H54 (cell line): Measurements from ENCODE around the gene TRIM29.

Source experiments
- DNase-seq: peaks from one replicate; pipeline ENCODE4 v3.0.0; 2011; ENCODE audit warnings: low spot score, mixed read lengths; ENCODE audit not compliant: insufficient read length
- FAIRE-seq: peaks from 3 replicates; lab custom pipeline; 2011; peaks lifted over from hg19 to GRCh38; lab: Jason Lieb, UNC
- POLR2A ChIP-seq: IDR thresholded peaks from 2 replicates; pipeline ENCODE4 v1.6.1; 2011; ENCODE audit warnings: low read depth, mild to moderate bottlenecking, low read length

TRIM29 gene

GRCh38 chr11:120179057-120179672, 41.3 kb upstream of the TRIM29 start:
- FAIRE-seq = no peak
- DNase-seq = no peak
- TF ChIP-seq POLR2A = no peak

DNA sequence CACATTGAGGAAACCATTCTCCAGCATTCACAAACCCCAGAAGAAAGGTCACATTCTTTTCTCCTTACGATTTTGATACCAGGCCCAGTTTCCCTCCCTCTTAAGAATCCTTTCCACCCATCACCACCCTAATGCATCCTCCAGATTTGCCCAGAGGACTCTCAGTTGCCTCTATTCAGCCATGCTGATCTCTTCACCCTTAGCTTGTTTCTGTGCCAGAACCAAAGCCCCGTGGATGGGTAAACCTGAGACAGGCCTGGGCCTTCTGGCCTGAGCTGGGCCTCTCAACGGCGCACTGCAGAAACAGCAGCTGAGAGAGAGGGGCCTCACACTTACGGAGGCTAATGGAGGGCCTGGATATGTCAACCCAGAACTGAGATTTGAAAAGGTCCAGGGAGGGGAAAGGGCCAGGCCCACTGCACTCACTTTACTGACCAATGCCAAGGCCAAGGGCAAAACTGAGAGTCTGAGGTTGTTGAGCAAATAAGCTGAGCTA, 40.7 kb upstream of the TRIM29 start:
- DNase-seq = no peak

DNA sequence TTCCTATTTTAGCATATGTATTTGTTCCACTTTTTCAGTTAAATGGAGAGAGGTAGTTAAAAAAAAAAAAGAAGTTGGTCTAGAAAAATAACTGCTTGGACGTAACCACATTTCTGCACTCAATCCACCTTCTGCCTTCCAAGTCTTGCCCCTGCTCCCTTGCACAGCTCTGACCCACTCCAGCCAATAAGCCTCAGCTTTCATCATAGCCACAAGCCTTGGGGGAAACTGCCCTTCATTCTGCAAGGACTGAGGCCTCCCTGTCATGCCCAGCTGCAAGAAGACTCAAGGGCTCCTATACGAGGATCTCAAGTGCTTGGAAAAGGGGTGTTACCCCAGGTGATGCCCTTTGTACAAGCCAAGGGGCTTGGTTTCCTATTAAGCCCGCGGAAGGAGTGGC, 37.0 kb upstream of the TRIM29 start:
- FAIRE-seq (no peak), DNase-seq (no peak)
- TF ChIP-seq POLR2A = no peak

More for the DNA sequence above, 40.7 kb upstream of the TRIM29 start:
- TF ChIP-seq POLR2A = no peak
- no peak for FAIRE-seq

- no peak for DNase-seq
- FAIRE-seq = no peak
- no peak for TF ChIP-seq POLR2A
Observed at GRCh38 chr11:120173807-120174206, 35.9 kb upstream of the TRIM29 start.

- FAIRE-seq = no peak
- DNase-seq = no peak
- TF ChIP-seq POLR2A = no peak
Observed at GRCh38 chr11:120173019-120173705, 35.2 kb upstream of the TRIM29 start.

GRCh38 chr11:120172054-120172911, 34.4 kb upstream of the TRIM29 start:
- DNase-seq = peak; percentile 66
- no peak for TF ChIP-seq POLR2A
- peak; percentile 79 for FAIRE-seq

DNA sequence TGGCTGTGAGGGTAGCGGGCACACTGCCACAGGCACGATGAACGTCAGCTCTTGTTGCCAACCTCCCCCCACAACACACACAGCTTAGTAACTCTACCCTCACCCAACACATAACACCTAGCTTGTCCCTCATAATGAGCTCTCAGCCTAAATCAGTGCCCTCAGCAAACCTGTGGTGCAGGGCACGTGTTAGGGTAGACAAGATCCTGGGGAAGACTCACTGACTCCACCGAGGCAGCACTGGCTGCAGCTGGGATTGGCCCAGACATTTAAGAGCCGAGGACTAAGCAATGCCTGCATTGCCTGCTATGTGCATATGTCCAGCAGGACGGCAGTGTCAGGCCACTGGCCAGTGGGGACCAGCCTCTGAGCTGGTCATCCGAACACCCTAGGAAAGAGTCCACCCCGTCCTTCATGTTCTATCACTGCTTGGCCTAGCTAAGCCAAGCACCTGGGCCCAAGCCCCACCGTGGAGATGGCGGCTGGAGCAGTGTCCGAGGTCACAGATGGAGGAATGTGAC, 32.9 kb upstream of the TRIM29 start:
- no peak for FAIRE-seq

DNA sequence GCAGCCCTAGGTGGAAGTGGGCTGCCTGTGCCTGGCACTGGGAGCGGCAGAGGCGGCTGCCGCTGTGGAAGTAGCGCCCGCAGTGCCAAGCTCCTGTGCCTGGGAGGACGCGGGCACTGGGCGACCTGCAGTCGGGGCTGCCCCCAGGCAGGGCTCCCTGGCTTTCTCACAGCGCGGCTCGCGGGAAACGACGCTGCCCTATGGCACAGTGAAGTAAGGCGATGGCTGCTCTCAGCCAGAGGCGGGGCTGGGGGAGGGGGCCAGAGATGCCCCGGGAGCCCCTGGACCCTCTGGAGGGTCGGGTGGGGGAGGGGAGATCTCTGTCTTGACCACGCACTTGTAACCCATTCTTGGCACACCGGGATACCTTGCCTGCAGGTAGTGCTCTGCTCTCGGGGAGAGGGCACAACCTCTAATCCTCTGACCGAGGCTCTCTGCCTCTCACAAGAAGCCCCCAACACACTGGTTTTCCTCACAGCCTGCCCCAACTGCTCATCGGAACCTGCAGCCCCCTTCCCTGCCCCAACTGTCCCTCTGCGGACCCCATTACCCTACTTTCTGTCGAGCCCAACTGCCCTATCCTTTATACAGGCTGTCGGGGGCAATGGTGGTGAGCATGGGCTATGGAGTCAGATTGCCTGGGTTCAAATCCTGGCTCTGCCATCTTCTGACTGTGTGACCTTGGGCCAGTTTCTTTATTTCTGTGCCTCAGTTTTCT, 32.2 kb upstream of the TRIM29 start:
- FAIRE-seq = no peak

More for the DNA sequence above, 32.9 kb upstream of the TRIM29 start:
- no peak for TF ChIP-seq POLR2A
- DNase-seq = no peak

GRCh38 chr11:120168960-120169681, 31.2 kb upstream of the TRIM29 start:
- DNase-seq (no peak), FAIRE-seq (no peak)
- TF ChIP-seq POLR2A = no peak

More for the DNA sequence above, 32.2 kb upstream of the TRIM29 start:
- TF ChIP-seq POLR2A = no peak
- no peak for DNase-seq

DNA sequence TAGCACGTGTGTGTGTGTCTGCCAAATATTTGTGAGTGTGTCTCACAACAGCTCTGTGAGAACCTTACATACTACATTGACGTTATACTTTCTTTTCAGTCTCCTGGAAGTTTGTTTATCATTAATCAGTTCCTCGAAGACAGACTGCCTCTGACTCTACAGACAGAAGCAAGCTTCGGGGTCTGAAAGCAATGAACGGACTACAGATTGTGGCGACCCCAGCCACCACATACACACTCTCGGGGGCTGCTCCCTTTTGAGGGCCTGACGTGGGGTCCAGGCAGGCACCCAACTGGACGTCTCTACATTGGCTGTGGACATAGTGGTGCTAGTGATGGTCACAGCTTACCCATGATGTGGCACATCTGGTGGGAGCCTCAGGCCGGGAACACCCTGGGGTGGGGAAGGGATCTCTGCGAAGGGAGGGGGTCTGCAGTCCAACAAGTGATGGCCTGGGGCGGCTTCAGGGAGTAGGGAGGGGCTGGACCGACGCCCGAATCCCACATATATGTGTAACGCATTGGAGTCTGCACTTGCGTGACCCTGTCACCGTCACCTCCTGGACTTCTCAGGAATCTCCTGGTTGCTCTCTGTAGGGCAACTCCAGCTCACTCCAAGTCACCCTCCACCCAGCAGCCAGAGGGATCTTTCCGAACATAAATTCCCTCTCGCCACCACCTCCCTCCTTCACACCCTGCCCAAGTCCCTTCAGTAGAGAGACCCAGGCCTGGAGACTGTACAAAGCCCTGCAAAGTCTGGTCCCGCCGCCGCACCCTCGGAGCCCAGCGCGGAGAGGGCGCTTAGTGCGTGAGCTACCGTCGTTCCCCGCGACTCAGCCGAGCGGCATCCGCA, 30.4 kb upstream of the TRIM29 start:
- no peak for TF ChIP-seq POLR2A
- DNase-seq (no peak), FAIRE-seq (no peak)

- FAIRE-seq (no peak), DNase-seq (no peak)
- TF ChIP-seq POLR2A = no peak
Observed at GRCh38 chr11:120167659-120168058, 29.7 kb upstream of the TRIM29 start.

- no peak for TF ChIP-seq POLR2A
- DNase-seq (no peak), FAIRE-seq (no peak)
Observed at GRCh38 chr11:120160436-120160835, 22.5 kb upstream of the TRIM29 start.
